Endodermal cell (in vitro differentiated cells): ENCODE results near the gene SUFU. TPM values are rescaled to one million over a fixed set of nuclear protein-coding genes. Genes with fewer than 3 reads are reported as not detected.

ENCODE experiments used
- DNase-seq: peaks from one replicate; pipeline ENCODE4 v3.0.0-alpha.2; 2017
- H3K27ac ChIP-seq: 2 replicates; pipeline ENCODE4 v1.5.1; 2013; ENCODE audit warnings: mild to moderate bottlenecking, low read depth, low read length, moderate library complexity
- H3K27me3 ChIP-seq: 2 replicates; pipeline ENCODE4 v1.6.1; 2013; ENCODE audit warnings: mild to moderate bottlenecking, low read length, moderate library complexity; ENCODE audit not compliant: insufficient read depth, control insufficient read depth, poor library complexity, severe bottlenecking
- H3K36me3 ChIP-seq: 2 replicates; pipeline ENCODE4 v1.7.0; 2013; ENCODE audit warnings: mild to moderate bottlenecking, low read length, moderate library complexity; ENCODE audit not compliant: control insufficient read depth, insufficient read depth
- H3K4me1 ChIP-seq: one replicate; pipeline ENCODE4 v1.7.0; 2013; ENCODE audit warnings: low read length; ENCODE audit not compliant: control insufficient read depth, insufficient read depth
- H3K4me3 ChIP-seq: 2 replicates; pipeline ENCODE4 v1.5.1; 2013; ENCODE audit warnings: mild to moderate bottlenecking, low read length, moderate library complexity
- H3K9ac ChIP-seq: 2 replicates; pipeline ENCODE4 v1.6.1; 2013; ENCODE audit warnings: mild to moderate bottlenecking, low read length, moderate library complexity; ENCODE audit not compliant: poor library complexity, severe bottlenecking; ENCODE audit errors: extremely low read depth
- H3K9me3 ChIP-seq: 2 replicates; pipeline ENCODE4 v1.6.1; 2013; ENCODE audit warnings: mild to moderate bottlenecking, low read length, moderate library complexity; ENCODE audit not compliant: control insufficient read depth
- H3K27ac Mint-ChIP-seq: 2 replicates; pipeline ENCODE4 v1.8.0; 2020; ENCODE audit warnings: mixed read lengths
- H3K27me3 Mint-ChIP-seq: 2 replicates; pipeline ENCODE4 v1.8.0; 2021; ENCODE audit warnings: mild to moderate bottlenecking, mixed read lengths; ENCODE audit not compliant: insufficient read depth
- H3K36me3 Mint-ChIP-seq: 2 replicates; pipeline ENCODE4 v1.8.0; 2020; ENCODE audit warnings: low read depth, mixed read lengths
- H3K4me1 Mint-ChIP-seq: 2 replicates; pipeline ENCODE4 v1.8.0; 2020; ENCODE audit warnings: mixed read lengths
- H3K4me3 Mint-ChIP-seq: 2 replicates; pipeline ENCODE4 v1.8.0; 2020; ENCODE audit warnings: mild to moderate bottlenecking, moderate library complexity, mixed read lengths
- H3K9me3 Mint-ChIP-seq: 2 replicates; pipeline ENCODE4 v1.8.0; 2020; ENCODE audit warnings: mild to moderate bottlenecking, mixed read lengths
- WGBS, 2 experiments: methylation state at CpG; one replicate each; pipeline versions ENCODE4 v1.1.5 to v1.1.7; 2013; ENCODE audit warnings: missing lambda C conversion rate in 2 of 2, mixed read lengths in 1 of 2; ENCODE audit not compliant: insufficient coverage in 1 of 2, insufficient read length in 1 of 2; 5-methylcytosine and 5-hydroxymethylcytosine counted together
- total RNA-seq, 2 donors: library from RNA; stranded (reverse); fragmentation: NEBNext Ultra II Directional in 1 of 2; extraction: Animal tissue kit (Norgen Biotek cat#: 25700) in 1 of 2; gene quantifications; 2 replicates in 1 of 2; 3 replicates in 1 of 2; pipeline ENCODE4 v1.2.1, GENCODE V29; 2021
- TF ChIP-seq, protein P1 (sequence below): fragments of 200-600 bp; sonication (generic); conservative IDR thresholded peaks from 2 replicates; pipeline ENCODE4 v1.5.0; 2021; ENCODE audit warnings: antibody characterized with exemption, mild to moderate bottlenecking

The SUFU gene
- total RNA-seq, 2 donors from 2014 or later, result 19.1 to 20.6 TPM

- WGBS, 2 experiments, result 89 to 97% methylated on average over 3 to 5 of the region's 5 CpGs
- DNase-seq, result peak; percentile 50
- no peaks in the 10 kb centered on the region for H3K27me3 ChIP-seq
- Mint-ChIP-seq H3K27me3 (no peaks in the 10 kb centered on the region), H3K4me1 (peaks cover 26% of the 10 kb centered on the region), H3K27ac (no peak overlapping the region), H3K36me3 (peaks cover 5% of the 10 kb centered on the region), H3K4me3 (no peak overlapping the region), H3K9me3 (no peaks in the 10 kb centered on the region)
- TF ChIP-seq, protein P1, sequence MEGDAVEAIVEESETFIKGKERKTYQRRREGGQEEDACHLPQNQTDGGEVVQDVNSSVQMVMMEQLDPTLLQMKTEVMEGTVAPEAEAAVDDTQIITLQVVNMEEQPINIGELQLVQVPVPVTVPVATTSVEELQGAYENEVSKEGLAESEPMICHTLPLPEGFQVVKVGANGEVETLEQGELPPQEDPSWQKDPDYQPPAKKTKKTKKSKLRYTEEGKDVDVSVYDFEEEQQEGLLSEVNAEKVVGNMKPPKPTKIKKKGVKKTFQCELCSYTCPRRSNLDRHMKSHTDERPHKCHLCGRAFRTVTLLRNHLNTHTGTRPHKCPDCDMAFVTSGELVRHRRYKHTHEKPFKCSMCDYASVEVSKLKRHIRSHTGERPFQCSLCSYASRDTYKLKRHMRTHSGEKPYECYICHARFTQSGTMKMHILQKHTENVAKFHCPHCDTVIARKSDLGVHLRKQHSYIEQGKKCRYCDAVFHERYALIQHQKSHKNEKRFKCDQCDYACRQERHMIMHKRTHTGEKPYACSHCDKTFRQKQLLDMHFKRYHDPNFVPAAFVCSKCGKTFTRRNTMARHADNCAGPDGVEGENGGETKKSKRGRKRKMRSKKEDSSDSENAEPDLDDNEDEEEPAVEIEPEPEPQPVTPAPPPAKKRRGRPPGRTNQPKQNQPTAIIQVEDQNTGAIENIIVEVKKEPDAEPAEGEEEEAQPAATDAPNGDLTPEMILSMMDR, result no peak
- no peak overlapping the region for H3K9ac ChIP-seq
- peaks cover 9% of the 10 kb centered on the region for H3K4me1 ChIP-seq
- no peak overlapping the region for H3K4me3 ChIP-seq
- no peak overlapping the region for H3K27ac ChIP-seq
- no peaks in the 10 kb centered on the region for H3K36me3 ChIP-seq
- H3K9me3 ChIP-seq, result no peaks in the 10 kb centered on the region
These were observed 130.1 kb downstream of the SUFU start for GRCh38 chr10:102633848-102634247.

DNA sequence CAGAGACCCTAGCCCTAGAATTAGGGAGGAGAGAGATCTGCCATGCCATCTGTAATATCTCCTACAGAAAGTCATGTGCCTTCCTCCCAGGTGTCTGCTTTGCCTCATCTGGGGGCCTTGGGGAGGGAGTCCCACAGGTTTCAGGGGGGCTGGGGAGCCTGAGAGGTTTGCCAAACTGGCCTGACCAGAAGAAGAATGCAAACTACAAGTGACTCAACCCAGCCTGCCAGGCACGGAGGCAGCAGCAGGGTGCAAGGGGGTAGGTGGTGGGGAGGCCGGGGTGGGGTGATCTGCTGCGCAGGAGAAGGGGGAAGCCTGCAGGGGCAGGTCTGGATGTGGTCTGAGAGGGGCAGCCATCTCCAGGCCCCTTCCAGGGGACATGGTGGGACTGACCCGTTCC is 130.9 kb downstream of the SUFU start:
- H3K27ac ChIP-seq, result no peak overlapping the region
- H3K9me3 ChIP-seq, result no peaks in the 10 kb centered on the region
- Mint-ChIP-seq H3K27ac (no peak overlapping the region), H3K9me3 (no peaks in the 10 kb centered on the region), H3K27me3 (no peaks in the 10 kb centered on the region), H3K36me3 (peaks cover 5% of the 10 kb centered on the region), H3K4me1 (peaks cover 22% of the 10 kb centered on the region), H3K4me3 (no peak overlapping the region)
- no peaks in the 10 kb centered on the region for H3K27me3 ChIP-seq
- TF ChIP-seq, protein P1, result no peak
- no peak overlapping the region for H3K4me3 ChIP-seq
- H3K4me1 ChIP-seq, result peaks cover 3% of the 10 kb centered on the region
- H3K9ac ChIP-seq, result no peak overlapping the region
- DNase-seq, result peak; percentile 60
- 50 to 84% methylated on average over 1 to 4 of the region's 4 CpGs for WGBS, 2 experiments
- no peaks in the 10 kb centered on the region for H3K36me3 ChIP-seq

- WGBS, 2 experiments, result 88 to 89% methylated on average over 3 to 4 of the region's 4 CpGs
- Histone ChIP-seq H3K4me1 (no peaks in the 10 kb centered on the region), H3K27me3 (no peaks in the 10 kb centered on the region), H3K9me3 (no peaks in the 10 kb centered on the region), H3K4me3 (no peak overlapping the region), H3K9ac (no peak overlapping the region), H3K36me3 (no peaks in the 10 kb centered on the region), H3K27ac (no peak overlapping the region)
- Mint-ChIP-seq H3K27ac (no peak overlapping the region), H3K4me1 (peaks cover 16% of the 10 kb centered on the region), H3K27me3 (no peaks in the 10 kb centered on the region), H3K4me3 (no peak overlapping the region), H3K9me3 (no peaks in the 10 kb centered on the region), H3K36me3 (peaks cover 5% of the 10 kb centered on the region)
- no peak for DNase-seq
- TF ChIP-seq, protein P1, result no peak
These were observed 131.6 kb downstream of the SUFU start for GRCh38 chr10:102635377-102635776.
